Measurements from ENCODE around the gene SEL1L.

SEL1L gene

GRCh38 chr14:81525129-81525528 lies 8.5 kb downstream of the SEL1L start:
- peaks cover 35 to 52% (median 39%) of the 10 kb centered on the region in 3 donors for H3K36me3 ChIP-seq
- no peak overlapping the region for H3K4me3 ChIP-seq
- DNase-seq: no peak
- H3K4me1 ChIP-seq: peaks cover 0 to 35% (median 4%) of the 10 kb centered on the region in 4 donors
- no peaks in the 10 kb centered on the region for H3K9me3 ChIP-seq
- TF ChIP-seq, protein P1, sequence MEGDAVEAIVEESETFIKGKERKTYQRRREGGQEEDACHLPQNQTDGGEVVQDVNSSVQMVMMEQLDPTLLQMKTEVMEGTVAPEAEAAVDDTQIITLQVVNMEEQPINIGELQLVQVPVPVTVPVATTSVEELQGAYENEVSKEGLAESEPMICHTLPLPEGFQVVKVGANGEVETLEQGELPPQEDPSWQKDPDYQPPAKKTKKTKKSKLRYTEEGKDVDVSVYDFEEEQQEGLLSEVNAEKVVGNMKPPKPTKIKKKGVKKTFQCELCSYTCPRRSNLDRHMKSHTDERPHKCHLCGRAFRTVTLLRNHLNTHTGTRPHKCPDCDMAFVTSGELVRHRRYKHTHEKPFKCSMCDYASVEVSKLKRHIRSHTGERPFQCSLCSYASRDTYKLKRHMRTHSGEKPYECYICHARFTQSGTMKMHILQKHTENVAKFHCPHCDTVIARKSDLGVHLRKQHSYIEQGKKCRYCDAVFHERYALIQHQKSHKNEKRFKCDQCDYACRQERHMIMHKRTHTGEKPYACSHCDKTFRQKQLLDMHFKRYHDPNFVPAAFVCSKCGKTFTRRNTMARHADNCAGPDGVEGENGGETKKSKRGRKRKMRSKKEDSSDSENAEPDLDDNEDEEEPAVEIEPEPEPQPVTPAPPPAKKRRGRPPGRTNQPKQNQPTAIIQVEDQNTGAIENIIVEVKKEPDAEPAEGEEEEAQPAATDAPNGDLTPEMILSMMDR (IDR thresholded peaks at IDR 0.05): no peak
- no peak overlapping the region for H3K27ac ChIP-seq
- no peaks in the 10 kb centered on the region for H3K27me3 ChIP-seq
- intact Hi-C loops (cut with DNase I; ENCODE audit: low total_unique reads): no loop called here

GRCh38 chr14:81523616-81524015 lies 10.0 kb downstream of the SEL1L start:
- no peak overlapping the region for H3K4me3 ChIP-seq
- TF ChIP-seq, protein P1 (IDR thresholded peaks at IDR 0.05): no peak
- intact Hi-C loops (cut with DNase I; ENCODE audit: low total_unique reads): no loop called here
- DNase-seq: no peak
- H3K27ac ChIP-seq: no peak overlapping the region
- H3K4me1 ChIP-seq: peaks cover 0 to 20% (median 8%) of the 10 kb centered on the region in 4 donors
- H3K9me3 ChIP-seq: no peaks in the 10 kb centered on the region
- peaks cover 40 to 52% (median 52%) of the 10 kb centered on the region in 3 donors for H3K36me3 ChIP-seq
- no peaks in the 10 kb centered on the region for H3K27me3 ChIP-seq

GRCh38 chr14:81523016-81523415 lies 10.6 kb downstream of the SEL1L start:
- no peak overlapping the region for H3K27ac ChIP-seq
- TF ChIP-seq, protein P1 (IDR thresholded peaks at IDR 0.05): no peak
- intact Hi-C loops (cut with DNase I; ENCODE audit: low total_unique reads): no loop called here
- peaks cover 0 to 17% (median 8%) of the 10 kb centered on the region in 4 donors for H3K4me1 ChIP-seq
- no peak for DNase-seq
- no peaks in the 10 kb centered on the region for H3K27me3 ChIP-seq
- H3K36me3 ChIP-seq: peaks cover 42 to 56% (median 52%) of the 10 kb centered on the region in 3 donors
- no peaks in the 10 kb centered on the region for H3K9me3 ChIP-seq
- no peak overlapping the region for H3K4me3 ChIP-seq

DNA sequence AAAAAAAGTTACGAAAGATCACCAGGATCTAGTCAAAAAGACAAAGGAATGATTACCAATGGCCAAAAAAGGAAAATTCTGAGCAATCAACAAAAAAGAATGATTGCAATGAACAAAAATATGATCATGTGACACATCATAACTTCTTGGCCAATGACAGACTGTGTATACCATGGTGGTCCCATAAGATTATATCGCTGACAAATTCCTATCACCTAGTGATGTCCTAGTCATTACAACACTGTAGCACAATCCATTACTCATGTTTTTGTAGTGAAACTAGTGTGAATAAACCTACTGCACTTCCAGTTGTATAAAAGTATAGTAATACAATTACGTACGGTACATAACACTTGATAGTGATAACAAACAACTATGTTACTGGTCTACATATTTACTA lies 12.3 kb downstream of the SEL1L start:
- TF ChIP-seq, protein P1 (IDR thresholded peaks at IDR 0.05): no peak
- Histone ChIP-seq H3K4me1 (peaks cover 0 to 19% (median 8%) of the 10 kb centered on the region in 4 donors), H3K36me3 (peaks cover 42 to 62% (median 59%) of the 10 kb centered on the region in 3 donors), H3K9me3 (no peaks in the 10 kb centered on the region), H3K4me3 (no peak overlapping the region), H3K27ac (no peak overlapping the region), H3K27me3 (no peaks in the 10 kb centered on the region)
- no peak for DNase-seq
- intact Hi-C loops (cut with DNase I; ENCODE audit: low total_unique reads): no loop called here

- Histone ChIP-seq H3K27me3 (no peaks in the 10 kb centered on the region), H3K36me3 (peaks cover 28 to 57% (median 41%) of the 10 kb centered on the region in 3 donors), H3K4me3 (no peak overlapping the region), H3K27ac (no peak overlapping the region), H3K4me1 (peaks cover 0 to 19% (median 8%) of the 10 kb centered on the region in 4 donors), H3K9me3 (no peaks in the 10 kb centered on the region)
- TF ChIP-seq, protein P1 (IDR thresholded peaks at IDR 0.05): no peak
- intact Hi-C loops (cut with DNase I; ENCODE audit: low total_unique reads): no loop called here
- DNase-seq: no peak
These were observed 14.2 kb downstream of the SEL1L start for GRCh38 chr14:81519200-81520011.
